Adrenal gland (tissue), 12 donors: Measurements from ENCODE around the gene KRTAP10-2. TPM values are rescaled to one million over a fixed set of nuclear protein-coding genes. Genes with fewer than 3 reads are reported as not detected.
"Not testable (repeated sequence)": the region's sequence is repeated elsewhere in the genome, so short reads cannot be mapped to it uniquely, and the experiment has no call there.

Experiments used
- DNase-seq, 7 donors: peaks; one replicate each; pipeline ENCODE4 v3.0.0-alpha.2; 2019 to 2020
- H3K27ac ChIP-seq, 5 donors: fragments of 200-600 bp; sonication (generic) in 4 of 5; 1 replicate in 3 of 5; 2 replicates in 2 of 5; pipeline versions ENCODE4 v1.5.1 to v1.8.0; 2016 to 2020; ENCODE audit warnings: mild to moderate bottlenecking in 1 of 5
- H3K27me3 ChIP-seq: fragments of 200-600 bp; 2 replicates; pipeline ENCODE4 v1.8.0; 2021
- H3K36me3 ChIP-seq, 2 donors: fragments of 200-600 bp; replicated peaks in 1 of 2; 1 replicate in 1 of 2; 2 replicates in 1 of 2; pipeline versions ENCODE4 v1.5.1 to v1.8.0; 2018 to 2022
- H3K4me1 ChIP-seq, 2 donors: fragments of 200-600 bp; replicated peaks in 1 of 2; 1 replicate in 1 of 2; 2 replicates in 1 of 2; pipeline versions ENCODE4 v1.5.1 to v1.8.0; 2018 to 2021
- H3K4me3 ChIP-seq, 4 donors: fragments of 200-600 bp; sonication (generic) in 3 of 4; one replicate each; pipeline ENCODE4 v1.5.1; 2016 to 2018
- H3K9me3 ChIP-seq, 3 donors: fragments of 200-600 bp; sonication (generic) in 1 of 3; replicated peaks in 1 of 3; 1 replicate in 2 of 3; 2 replicates in 1 of 3; pipeline versions ENCODE4 v1.5.1 to v1.8.0; 2016 to 2021
- CTCF ChIP-seq, 6 experiments: fragments of 450-650 bp in 4 of 6; fragments of 200-600 bp in 2 of 6; sonication (generic) in 1 of 6; IDR thresholded peaks; 1 replicate in 5 of 6; 2 replicates in 1 of 6; pipeline versions ENCODE4 v1.5.1 to v1.8.0; 2016 to 2021; ENCODE audit warnings: antibody characterized with exemption in 6 of 6, mild to moderate bottlenecking in 2 of 6, moderate library complexity in 1 of 6
- POLR2A ChIP-seq, 2 donors: fragments of 450-650 bp; IDR thresholded peaks; one replicate each; pipeline ENCODE4 v1.6.1; 2017; ENCODE audit warnings: antibody characterized with exemption in 2 of 2, mild to moderate bottlenecking in 2 of 2, moderate library complexity in 1 of 2
- WGBS, 4 donors: extraction: QIAGEN DNeasy Blood & Tissue Kit in 2 of 4; methylation state at CpG; one replicate each; pipeline versions ENCODE4 v1.1.5 to v1.1.7; 2013 to 2017; 5-methylcytosine and 5-hydroxymethylcytosine counted together
- intact Hi-C, 2 donors: fragments of 100-400 bp; cut with DNase I; formaldehyde crosslinking; loops; one replicate each; pipeline versions ENCODE4 v1.14.1 to v1.15.0; 2022 to 2023
- polyA plus RNA-seq, 3 donors: library from polyadenylated mRNA; stranded (reverse); fragments of 200-250 nt in 2 of 3; fragments of 350-450 nt in 1 of 3; fragmentation: Illumina TruSeq in 1 of 3; extraction: RNeasy Lipid Tissue Mini Kit (QIAGEN cat#74804) in 1 of 3; gene quantifications; one replicate each; pipeline ENCODE4 v1.2.3, GENCODE V29; 2013 to 2014
- total RNA-seq, 9 donors: library from RNA; depleted of rRNA in 4 of 9; stranded (reverse); fragments of >200 nt in 4 of 9; fragments of 120-200 nt in 1 of 9; fragmentation: NEBNext Ultra II Directional in 1 of 9; extraction: Animal tissue kit (Norgen Biotek cat#: 25700) in 1 of 9; gene quantifications; one replicate each; pipeline versions ENCODE4 v1.1.0 to v1.2.4, GENCODE V29; 2013 to 2023
- donor health status: healthy with polysubstance abuse.
- donor health status: Bipolar disorder and iron deficiency.
- donor health status: DM: yes; HTN: yes; CAD: no.
- donor health status: DM: no; HTN: no; CAD: no.
- donor health status: DM: no; HTN: no; CAD: no.
- donor health status: DM: yes; HTN: yes; CAD: no.

Gene KRTAP10-2
- total and polyA plus RNA-seq, 12 donors, result not detected

- no peak for DNase-seq
- intact Hi-C loops, result no loop called here
- TF ChIP-seq POLR2A (IDR thresholded peaks at IDR 0.05), result no peak
- no peak for TF ChIP-seq CTCF (IDR thresholded peaks at IDR 0.05)
- peaks cover 15% of the 10 kb centered on the region for H3K27me3 ChIP-seq
- 61 to 79% (median 67%) methylated on average over 6 of the region's 6 CpGs for WGBS, 4 donors
- peaks cover 0 to 7% (median 0%) of the 10 kb centered on the region in 3 donors for H3K9me3 ChIP-seq
- no peak overlapping the region for H3K27ac ChIP-seq
- no peak overlapping the region for H3K4me3 ChIP-seq
- H3K4me1 ChIP-seq, result no peaks in the 10 kb centered on the region
- H3K36me3 ChIP-seq, result no peaks in the 10 kb centered on the region
Measured at GRCh38 chr21:44583800-44584147, 32.5 kb upstream of the KRTAP10-2 start.

- peaks cover 0 to 7% (median 0%) of the 10 kb centered on the region in 3 donors for H3K9me3 ChIP-seq
- no peak overlapping the region for H3K4me3 ChIP-seq
- H3K36me3 ChIP-seq, result no peaks in the 10 kb centered on the region
- H3K27me3 ChIP-seq, result peaks cover 15% of the 10 kb centered on the region
- intact Hi-C loops, result no loop called here
- no peaks in the 10 kb centered on the region for H3K4me1 ChIP-seq
- DNase-seq, result no peak
- no peak overlapping the region for H3K27ac ChIP-seq
- 9 to 31% (median 23%) methylated on average over 10 to 11 of the region's 11 CpGs for WGBS, 4 donors
- no peak for TF ChIP-seq CTCF (IDR thresholded peaks at IDR 0.05)
- no peak for TF ChIP-seq POLR2A (IDR thresholded peaks at IDR 0.05)
Measured at GRCh38 chr21:44583089-44583799, 31.9 kb upstream of the KRTAP10-2 start.

- TF ChIP-seq CTCF (IDR thresholded peaks at IDR 0.05), result no peak
- no peak for TF ChIP-seq POLR2A (IDR thresholded peaks at IDR 0.05)
- Histone ChIP-seq H3K27me3 (peaks cover 15% of the 10 kb centered on the region), H3K36me3 (no peaks in the 10 kb centered on the region), H3K4me3 (no peak overlapping the region), H3K9me3 (peaks cover 0 to 7% (median 0%) of the 10 kb centered on the region in 3 donors), H3K27ac (no peak overlapping the region), H3K4me1 (no peaks in the 10 kb centered on the region)
- intact Hi-C loops, result no loop called here
- peak in 1 of 7 donors; percentile 35 for DNase-seq
- 63 to 75% (median 69%) methylated on average over 14 to 15 of the region's 15 CpGs for WGBS, 4 donors
Measured at GRCh38 chr21:44582055-44582454, 30.8 kb upstream of the KRTAP10-2 start.

GRCh38 chr21:44581158-44581557 is 29.9 kb upstream of the KRTAP10-2 start:
- WGBS, 4 donors, result 79 to 83% (median 80%) methylated on average over 3 of the region's 3 CpGs
- DNase-seq, result no peak
- Histone ChIP-seq H3K9me3 (peaks cover 0 to 7% (median 0%) of the 10 kb centered on the region in 3 donors), H3K4me1 (no peaks in the 10 kb centered on the region), H3K27ac (no peak overlapping the region), H3K36me3 (no peaks in the 10 kb centered on the region), H3K4me3 (no peak overlapping the region), H3K27me3 (peaks cover 11% of the 10 kb centered on the region)
- intact Hi-C loops, result no loop called here
- no peak for TF ChIP-seq CTCF (IDR thresholded peaks at IDR 0.05)
- no peak for TF ChIP-seq POLR2A (IDR thresholded peaks at IDR 0.05)

GRCh38 chr21:44580231-44580821 is 29.0 kb upstream of the KRTAP10-2 start, which contains the start of gene KRTAP10-5:
Gene KRTAP10-5 (minus strand): TSS chr21:44580604. CDS start chr21:44580578, 26 bp downstream.
- H3K27ac ChIP-seq, H3K9me3 ChIP-seq, H3K4me1 ChIP-seq, H3K36me3 ChIP-seq, intact Hi-C loops, H3K4me3 ChIP-seq, H3K27me3 ChIP-seq: not testable (repeated sequence)
- whole genome bisulfite sequencing, 4 donors, result 38 to 49% (median 43%) methylated on average over 14 to 19 of the region's 19 CpGs
- DNase-seq, result peak in 1 of 7 donors; percentile 9
